Endothelial cell of umbilical vein (primary cell): ENCODE data around the gene RTL10. TPM values are rescaled to one million over a fixed set of nuclear protein-coding genes. Genes with fewer than 3 reads are reported as not detected.

Experiments
- BruUV-seq: library from RNA; stranded (reverse); fragments of 400-500 nt; replicated peaks from 2 replicates; lab custom pipeline; 2021; lab: Mats Ljungman, UMichigan
- CTCF ChIA-PET: fragments of 300-600, 350-600 bp; sonication (Branson Sonifier 250); formaldehyde crosslinking; loops from one replicate; lab custom pipeline; 2021; ENCODE audit warnings: antibody characterized with exemption, inconsistent platforms; lab: Charles Lee
- POLR2A ChIA-PET: fragments of 300-600, 350-600 bp; sonication (Branson Sonifier 250); formaldehyde crosslinking; loops from one replicate; lab custom pipeline; 2021; ENCODE audit warnings: antibody characterized with exemption, inconsistent platforms; lab: Charles Lee
- DNase-seq: peaks from one replicate; pipeline ENCODE4 v3.0.0-alpha.2; 2011; ENCODE audit warnings: low read depth, low spot score
- FAIRE-seq: peaks from 2 replicates; lab custom pipeline; 2011; peaks lifted over from hg19 to GRCh38; lab: Jason Lieb, UNC
- H2AFZ ChIP-seq: 2 replicates; pipeline ENCODE4 v1.6.0; 2012; ENCODE audit warnings: low read depth, low read length, control low read depth, inconsistent platforms
- H3K27ac ChIP-seq: 2 replicates; pipeline ENCODE4 v1.5.1; 2011; ENCODE audit warnings: low read depth, mild to moderate bottlenecking, control low read depth, low read length, moderate library complexity; ENCODE audit not compliant: insufficient read depth
- H3K27me3 ChIP-seq, 2 experiments: 2 replicates each; pipeline versions ENCODE4 v1.6.0 to v1.6.1; 2011; ENCODE audit warnings: low read length in 2 of 2, mixed read lengths in 1 of 2; ENCODE audit not compliant: control insufficient read depth in 2 of 2, insufficient read depth in 2 of 2
- H3K36me3 ChIP-seq, 2 experiments: 2 replicates in 1 of 2; 3 replicates in 1 of 2; pipeline ENCODE4 v1.5.1; 2011; ENCODE audit warnings: low read length in 2 of 2, mild to moderate bottlenecking in 1 of 2, moderate library complexity in 1 of 2; ENCODE audit not compliant: control insufficient read depth in 2 of 2, insufficient read depth in 2 of 2; ENCODE audit errors: extremely low read depth in 1 of 2
- H3K4me1 ChIP-seq: 3 replicates; pipeline ENCODE4 v1.5.1; 2011; ENCODE audit warnings: mild to moderate bottlenecking, low read length; ENCODE audit not compliant: control insufficient read depth, insufficient read depth; ENCODE audit errors: extremely low read depth
- H3K4me2 ChIP-seq: 2 replicates; pipeline ENCODE4 v1.6.1; 2011; ENCODE audit warnings: low read length, control low read depth, mixed read lengths; ENCODE audit not compliant: insufficient read depth
- H3K4me3 ChIP-seq, 3 experiments: fragments of 200-600 bp in 1 of 3; sonication (generic), shearing (Covaris generic) in 1 of 3; replicated peaks in 1 of 3; 2 replicates each; pipeline ENCODE4 v1.5.1; 2011 to 2016; ENCODE audit warnings: control low read depth in 3 of 3, low read length in 3 of 3, mild to moderate bottlenecking in 2 of 3, inconsistent platforms in 1 of 3, low read depth in 1 of 3, moderate library complexity in 1 of 3; ENCODE audit not compliant: insufficient read depth in 1 of 3
- H3K79me2 ChIP-seq: 2 replicates; pipeline ENCODE4 v1.6.0; 2012; ENCODE audit warnings: low read length, inconsistent platforms; ENCODE audit not compliant: control insufficient read depth, insufficient read depth
- H3K9ac ChIP-seq: replicated peaks from 2 replicates; pipeline ENCODE3; 2011; ENCODE audit warnings: low read length, control low read depth; ENCODE audit not compliant: insufficient read depth; ENCODE audit errors: extremely low read depth
- H3K9me1 ChIP-seq: replicated peaks from 3 replicates; pipeline ENCODE4 v1.6.0; 2011; ENCODE audit warnings: mild to moderate bottlenecking, low read length; ENCODE audit not compliant: control insufficient read depth, insufficient read depth; ENCODE audit errors: extremely low read depth
- H3K9me3 ChIP-seq: replicated peaks from 2 replicates; pipeline ENCODE4 v1.5.1; 2012; ENCODE audit warnings: low read length, inconsistent platforms; ENCODE audit not compliant: control insufficient read depth, insufficient read depth
- H4K20me1 ChIP-seq: replicated peaks from 2 replicates; pipeline ENCODE3; 2011; ENCODE audit warnings: mild to moderate bottlenecking, low read length; ENCODE audit not compliant: control insufficient read depth, insufficient read depth; ENCODE audit errors: extremely low read depth
- CTCF ChIP-seq, 2 donors: IDR thresholded peaks; 1 replicate in 1 of 2; 2 replicates in 1 of 2; pipeline ENCODE4 v1.5.1; 2011; ENCODE audit warnings: low read length in 2 of 2, mild to moderate bottlenecking in 2 of 2, moderate library complexity in 2 of 2, control low read depth in 1 of 2, inconsistent platforms in 1 of 2, low read depth in 1 of 2; ENCODE audit not compliant: insufficient read depth in 1 of 2; ENCODE audit errors: extremely low read depth in 1 of 2
- EZH2 ChIP-seq: IDR thresholded peaks from 2 replicates; pipeline ENCODE4 v1.6.1; 2012; ENCODE audit warnings: borderline replicate concordance, low read depth, mild to moderate bottlenecking, moderate library complexity, low read length, inconsistent platforms; ENCODE audit not compliant: severe bottlenecking
- FOS ChIP-seq: IDR thresholded peaks from 2 replicates; pipeline ENCODE4 v1.6.1; 2011; ENCODE audit warnings: mild to moderate bottlenecking, low read length, moderate library complexity, borderline replicate concordance; ENCODE audit not compliant: insufficient read depth
- GATA2 ChIP-seq: IDR thresholded peaks from 2 replicates; pipeline ENCODE4 v1.7.0; 2011; ENCODE audit warnings: low read depth, mild to moderate bottlenecking, moderate library complexity, mixed read lengths, low read length; ENCODE audit not compliant: insufficient read length, insufficient read depth
- JUN ChIP-seq: IDR thresholded peaks from 2 replicates; pipeline ENCODE4 v1.6.1; 2011; ENCODE audit warnings: borderline replicate concordance, low read depth; ENCODE audit not compliant: insufficient read length, insufficient read depth
- MAX ChIP-seq: IDR thresholded peaks from 2 replicates; pipeline ENCODE4 v1.6.1; 2011; ENCODE audit not compliant: insufficient read depth, insufficient read length
- MYC ChIP-seq: IDR thresholded peaks from one replicate; pipeline ENCODE4 v1.6.1; 2011; ENCODE audit warnings: mild to moderate bottlenecking, low read depth, low read length
- POLR2AphosphoS5 ChIP-seq: IDR thresholded peaks from 2 replicates; pipeline ENCODE4 v1.6.1; 2012; ENCODE audit warnings: low read depth, mild to moderate bottlenecking, control low read depth, low read length, moderate library complexity; ENCODE audit not compliant: insufficient read depth
- dilution Hi-C: fragments of 300-500 bp; cut with MboI; formaldehyde crosslinking; loops from one replicate; pipeline ENCODE4 v1.15.0; 2019; ENCODE audit warnings: low sequenced_read_pairs; ENCODE audit not compliant: extremely low pct_ligation_motif_present
- intact Hi-C: fragments of 100-400 bp; cut with micrococcal nuclease; formaldehyde crosslinking; loops from one replicate; pipeline ENCODE4 v1.10.0; 2022
- polyA plus RNA-seq, 4 experiments: library from polyadenylated mRNA; depleted of rRNA in 3 of 4; stranded (reverse) in 3 of 4; unstranded in 1 of 4; fragments of >200 nt; gene quantifications; 2 replicates each; pipeline versions ENCODE4 v1.2.1 to v1.2.3, GENCODE V29; 2011 to 2012; ENCODE audit warnings: missing spikeins in 1 of 4
- total RNA-seq: library from RNA; stranded (reverse); gene quantifications from 2 replicates; pipeline ENCODE4 v1.2.3, GENCODE V29; 2021

RTL10 gene
- total and polyA plus RNA-seq, 2 donors (not counting 3 experiments of a cell fraction or from before 2014, with no cell fraction given) = 31.9 to 40.8 TPM

- no TSS peak for BruUV-seq
Observed at GRCh38 chr22:19824926-19825339, 29.7 kb downstream of the RTL10 start.

More at GRCh38 chr22:19824926-19825339, 29.7 kb downstream of the RTL10 start:
- no peaks in the 10 kb centered on the region for H3K36me3 ChIP-seq
- H3K27me3 ChIP-seq = no peaks in the 10 kb centered on the region
- no peaks in the 10 kb centered on the region for H3K4me1 ChIP-seq
- no peaks in the 10 kb centered on the region for H3K9me1 ChIP-seq
- POLR2A ChIA-PET = no interaction called here
- H4K20me1 ChIP-seq = no peaks in the 10 kb centered on the region
- dilution Hi-C loops (no loop called here), intact Hi-C loops (no loop called here)
- H2AFZ ChIP-seq = no peak overlapping the region
- no peak overlapping the region for H3K9ac ChIP-seq
- H3K4me3 ChIP-seq = no peak overlapping the region
- H3K27ac ChIP-seq = no peak overlapping the region
- H3K9me3 ChIP-seq = no peaks in the 10 kb centered on the region
- TF ChIP-seq FOS (no peak), CTCF (IDR thresholded peaks at IDR 0.05; ENCODE audit: extremely low read depth in 1 of 2, insufficient read depth in 1 of 2, low read depth in 1 of 2, low read length in 2 of 2) (no peak), GATA2 (no peak), EZH2 (no peak), JUN (no peak), MAX (no peak), POLR2AphosphoS5 (no peak), MYC (no peak)
- FAIRE-seq = no peak
- no peak overlapping the region for H3K4me2 ChIP-seq
- no peak for DNase-seq
- CTCF ChIA-PET = no interaction called here
- H3K79me2 ChIP-seq = no peaks in the 10 kb centered on the region
